GM12878 (cell line): ENCODE results near the gene SRSF11. TPM values are rescaled to one million over a fixed set of nuclear protein-coding genes. Genes with fewer than 3 reads are reported as not detected.

ENCODE experiments used
- ATAC-seq: fragments of 200-7000 bp; cut with Tn5 transposase; 3 replicates; pipeline ENCODE4 v1.9.1; 2020; ENCODE audit warnings: mild to moderate bottlenecking, moderate library complexity
- BruUV-seq: library from RNA; stranded (reverse); fragments of 400-500 nt; replicated peaks from 2 replicates; lab custom pipeline; 2021; lab: Mats Ljungman, UMichigan
- CTCF ChIA-PET: fragments of 300-600 bp; sonication (Branson Sonifier 250); formaldehyde crosslinking; extraction: SDS; loops from one replicate; lab custom pipeline; 2021; ENCODE audit warnings: inconsistent platforms; lab: Yijun Ruan, JAX
- POLR2A ChIA-PET: fragments of 350-600 bp; formaldehyde crosslinking; extraction: SDS; loops from one replicate; lab custom pipeline; 2021; ENCODE audit warnings: inconsistent platforms; lab: Charles Lee
- RAD21 ChIA-PET: fragments of 300-600 bp; sonication (Branson Sonifier 250); formaldehyde crosslinking; loops from one replicate; lab custom pipeline; 2023; ENCODE audit warnings: antibody characterized with exemption; ENCODE audit not compliant: unreplicated experiment; lab: Charles Lee
- SMC1A ChIA-PET: fragments of 300-600 bp; sonication (Branson Sonifier 250); formaldehyde crosslinking; loops from one replicate; lab custom pipeline; 2023; ENCODE audit not compliant: unreplicated experiment, uncharacterized antibody; lab: Charles Lee
- DNase-seq: peaks from one replicate; pipeline ENCODE4 v3.0.0-alpha.2; 2011; ENCODE audit warnings: low read depth, low spot score
- FAIRE-seq: peaks from 3 replicates; lab custom pipeline; 2011; peaks lifted over from hg19 to GRCh38; lab: Jason Lieb, UNC
- H2AFZ ChIP-seq: 2 replicates; pipeline ENCODE4 v1.6.0; 2011; ENCODE audit warnings: low read depth, low read length, control low read depth; ENCODE audit not compliant: control insufficient read depth
- H3K27ac ChIP-seq: 2 replicates; pipeline ENCODE4 v1.5.1; 2011; ENCODE audit warnings: control low read depth; ENCODE audit not compliant: control insufficient read depth, insufficient read depth
- H3K27me3 ChIP-seq, 2 experiments: replicated peaks in 1 of 2; 2 replicates each; pipeline versions ENCODE4 v1.6.0 to v1.6.1; 2011; ENCODE audit warnings: low read length in 1 of 2; ENCODE audit not compliant: control insufficient read depth in 2 of 2, insufficient read depth in 2 of 2
- H3K36me3 ChIP-seq, 2 experiments: 2 replicates each; pipeline ENCODE4 v1.5.1; 2011; ENCODE audit warnings: low read length in 1 of 2; ENCODE audit not compliant: control insufficient read depth in 2 of 2, insufficient read depth in 2 of 2
- H3K4me1 ChIP-seq: 2 replicates; pipeline ENCODE4 v1.6.1; 2011; ENCODE audit warnings: mild to moderate bottlenecking, low read length, moderate library complexity, mixed read lengths; ENCODE audit not compliant: control insufficient read depth, insufficient read depth
- H3K4me2 ChIP-seq: 2 replicates; pipeline ENCODE4 v1.6.0; 2011; ENCODE audit warnings: control low read depth; ENCODE audit not compliant: control insufficient read depth, insufficient read depth
- H3K4me3 ChIP-seq: fragments of 200-600 bp; sonication (generic); 2 replicates; pipeline ENCODE4 v1.5.1; 2016
- H3K79me2 ChIP-seq: 2 replicates; pipeline ENCODE4 v1.6.0; 2011; ENCODE audit warnings: low read length; ENCODE audit not compliant: control insufficient read depth, insufficient read depth
- H3K9ac ChIP-seq: 2 replicates; pipeline ENCODE4 v1.8.0; 2011; ENCODE audit warnings: low read length, control low read depth, mixed read lengths; ENCODE audit not compliant: control insufficient read depth, insufficient read depth
- H3K9me3 ChIP-seq: replicated peaks from 3 replicates; pipeline ENCODE4 v1.5.1; 2011; ENCODE audit warnings: mild to moderate bottlenecking, low read length; ENCODE audit not compliant: control insufficient read depth, insufficient read depth
- H4K20me1 ChIP-seq: 2 replicates; pipeline ENCODE4 v1.6.0; 2011; ENCODE audit not compliant: control insufficient read depth, insufficient read depth
- FOXK2 ChIP-seq: fragments of 450-650 bp; IDR thresholded peaks from 2 replicates; pipeline ENCODE4 v1.6.1; 2017; ENCODE audit warnings: mild to moderate bottlenecking, moderate library complexity
- PKNOX1 ChIP-seq: fragments of 450-650 bp; IDR thresholded peaks from 2 replicates; pipeline ENCODE4 v1.6.1; 2016; ENCODE audit warnings: mild to moderate bottlenecking
- SPI1 ChIP-seq: IDR thresholded peaks from 2 replicates; pipeline ENCODE4 v1.6.1; 2011; ENCODE audit warnings: low read depth, mild to moderate bottlenecking, low read length, moderate library complexity, borderline replicate concordance; ENCODE audit not compliant: insufficient read depth
- WGBS: methylation state at CpG from one replicate; pipeline ENCODE4 v1.1.6; 2016; ENCODE audit warnings: low lambda C conversion rate; ENCODE audit not compliant: insufficient replicate concordance, insufficient coverage; ENCODE audit errors: missing lambda C conversion rate; 5-methylcytosine and 5-hydroxymethylcytosine counted together
- in situ Hi-C: fragments of 300-500 bp; cut with MboI; formaldehyde crosslinking; loops from 9 replicates; pipeline ENCODE4 v1.14.3; 2018; ENCODE audit warnings: mixed read lengths
- intact Hi-C: fragments of 100-400 bp; cut with micrococcal nuclease; formaldehyde crosslinking; loops from one replicate; pipeline ENCODE4 v1.14.2; 2022; ENCODE audit not compliant: unreplicated experiment
- polyA plus RNA-seq, 11 experiments: library from polyadenylated mRNA; depleted of rRNA in 4 of 11; unstranded in 6 of 11; stranded (reverse) in 5 of 11; fragments of >200 nt; fragmentation: Nextera tagmentation in 4 of 11; fragmentation: Illumina TruSeq in 1 of 11; extraction: Ambion mirVana in 4 of 11; extraction: Trizol in 1 of 11; gene quantifications; 1 replicate in 1 of 11; 2 replicates in 10 of 11; pipeline versions ENCODE4 v1.2.1 to v1.2.3, GENCODE V29; 2011 to 2016; ENCODE audit warnings: inconsistent platforms in 2 of 11, missing spikeins in 2 of 11, low read depth in 1 of 11
- total RNA-seq, 4 experiments: library from RNA; depleted of rRNA in 3 of 4; stranded (reverse); fragments of >200 nt in 3 of 4; fragmentation: Illumina TruSeq in 1 of 4; extraction: Trizol in 1 of 4; gene quantifications; 2 replicates each; pipeline versions ENCODE4 v1.2.1 to v1.2.3, GENCODE V29; 2013 to 2021

The SRSF11 gene
- total and polyA plus RNA-seq, 10 of the 15 experiments (the other 5 are each of a cell fraction or from before 2014, with no cell fraction given), result 83.0 to 424 (median 207) TPM

- ChIA-PET CTCF (interaction anchor here (2.3 kb wide), 1 partner anchor 14 kb away, joined by 14 read pairs; no protein-coding TSS in a partner anchor), RAD21 (interaction anchor here (2.2 kb wide), 1 partner anchor 11 kb away, joined by 9 read pairs; no protein-coding TSS in a partner anchor), POLR2A (interaction anchor here (2.2 to 3.4 kb wide), 2 partner anchors 10 to 15 kb away, joined by 21 to 43 read pairs; partner anchors contain the start of gene LRRC40), SMC1A (interaction anchor here (1.3 to 3.6 kb wide), 3 partner anchors 10 to 190 kb away, joined by 3 to 31 read pairs (median 6); no protein-coding TSS in a partner anchor)
- Histone ChIP-seq H3K4me1 (no peaks in the 10 kb centered on the region; the same call in 1 of the 2 replicates), H3K27me3 (no peaks in the 10 kb centered on the region), H3K79me2 (peaks cover 74% of the 10 kb centered on the region), H4K20me1 (no peaks in the 10 kb centered on the region), H3K9me3 (no peaks in the 10 kb centered on the region), H3K36me3 (peaks cover 0 to 17% of the 10 kb centered on the region in 2 experiments; a peak in 3 of 4 replicates), H3K4me2 (no peak overlapping the region), H3K27ac (no peak overlapping the region), H3K4me3 (no peak overlapping the region), H2AFZ (no peak overlapping the region), H3K9ac (no peak overlapping the region)
- WGBS, result 50% methylated on average over 2 of the region's 2 CpGs
- ATAC-seq, result no peak
- peak; percentile 41 for FAIRE-seq
- intact Hi-C loops, result loop anchor here (5.0 kb wide), 1 partner anchor 132 kb away; the partner anchor contains the start of gene ANKRD13C
- no TSS peak for BruUV-seq
- peak; percentile 68; the same call in 1 of the 2 replicates for TF ChIP-seq SPI1
- peak; percentile 39; the same call in 1 of the 2 replicates for TF ChIP-seq PKNOX1
- no peak for TF ChIP-seq FOXK2
- in situ Hi-C loops, result no loop called here
- no peak for DNase-seq
These were observed 1.2 kb upstream of the SRSF11 start for GRCh38 chr1:70220015-70220414.
